Smooth muscle cell (in vitro differentiated cells): Measurements from ENCODE around the gene PCDHB10. TPM values are rescaled to one million over a fixed set of nuclear protein-coding genes. Genes with fewer than 3 reads are reported as not detected.
"Not testable (repeated sequence)": the region's sequence is repeated elsewhere in the genome, so short reads cannot be mapped to it uniquely, and the experiment has no call there.

Source experiments
- DNase-seq: peaks from one replicate; lab custom pipeline; 2025; ENCODE audit not compliant: unreplicated experiment; lab: John Stamatoyannopoulos, UW
- H2AFZ ChIP-seq: fragments of 200-600 bp; sonication (generic); 2 replicates; pipeline ENCODE4 v1.6.0; 2016; ENCODE audit warnings: antibody characterized with exemption, low read depth, mild to moderate bottlenecking
- H3F3A ChIP-seq: fragments of 200-600 bp; sonication (generic); 2 replicates; pipeline ENCODE4 v1.6.0; 2017; ENCODE audit warnings: antibody characterized with exemption, low read depth
- H3K27ac ChIP-seq: fragments of 200-600 bp; sonication (generic); 2 replicates; pipeline ENCODE4 v1.5.1; 2016; ENCODE audit warnings: low read depth, mild to moderate bottlenecking
- H3K27me3 ChIP-seq: fragments of 200-600 bp; sonication (generic); 2 replicates; pipeline ENCODE4 v1.6.1; 2016; ENCODE audit warnings: low read depth, mild to moderate bottlenecking
- H3K36me3 ChIP-seq: fragments of 200-600 bp; sonication (generic); 2 replicates; pipeline ENCODE4 v1.5.1; 2016; ENCODE audit warnings: low read depth
- H3K4me1 ChIP-seq: fragments of 200-600 bp; sonication (generic); 2 replicates; pipeline ENCODE4 v1.5.1; 2016; ENCODE audit warnings: low read depth
- H3K4me2 ChIP-seq: fragments of 200-600 bp; sonication (generic); 2 replicates; pipeline ENCODE4 v1.6.0; 2016; ENCODE audit warnings: mild to moderate bottlenecking
- H3K4me3 ChIP-seq: fragments of 200-600 bp; sonication (generic); 2 replicates; pipeline ENCODE4 v1.5.1; 2016; ENCODE audit warnings: mild to moderate bottlenecking
- H3K79me2 ChIP-seq: fragments of 200-600 bp; sonication (generic); 2 replicates; pipeline ENCODE4 v1.6.0; 2016; ENCODE audit warnings: low read depth, mild to moderate bottlenecking
- H3K9ac ChIP-seq: fragments of 200-600 bp; sonication (generic); 2 replicates; pipeline ENCODE4 v1.6.0; 2016; ENCODE audit warnings: low read depth
- H3K9me3 ChIP-seq: fragments of 200-600 bp; sonication (generic); replicated peaks from 2 replicates; pipeline ENCODE4 v1.5.1; 2016; ENCODE audit warnings: low read depth
- H4K20me1 ChIP-seq: fragments of 200-600 bp; sonication (generic); 2 replicates; pipeline ENCODE4 v1.6.0; 2016; ENCODE audit warnings: low read depth
- CTCF ChIP-seq: fragments of 200-600 bp; sonication (generic); IDR thresholded peaks from 2 replicates; pipeline ENCODE4 v1.5.1; 2017; ENCODE audit warnings: borderline replicate concordance, mild to moderate bottlenecking, antibody characterized with exemption; ENCODE audit not compliant: insufficient read depth, poor library complexity, severe bottlenecking
- WGBS: methylation state at CpG from one replicate; pipeline ENCODE4 v1.1.7; 2016; ENCODE audit warnings: low lambda C conversion rate; 5-methylcytosine and 5-hydroxymethylcytosine counted together
- polyA plus RNA-seq: library from polyadenylated mRNA; unstranded; fragments of >200 nt; fragmentation: Nextera tagmentation; extraction: Ambion mirVana; gene quantifications from 2 replicates; pipeline ENCODE4 v1.2.1, GENCODE V29; 2016
- total RNA-seq: library from RNA; depleted of rRNA; stranded (reverse); fragments of >200 nt; gene quantifications from 2 replicates; pipeline ENCODE4 v1.2.3, GENCODE V29; 2014

Gene PCDHB10
- total and polyA plus RNA-seq, 2 experiments from 2014 or later: 3.3 to 6.4 TPM

DNA sequence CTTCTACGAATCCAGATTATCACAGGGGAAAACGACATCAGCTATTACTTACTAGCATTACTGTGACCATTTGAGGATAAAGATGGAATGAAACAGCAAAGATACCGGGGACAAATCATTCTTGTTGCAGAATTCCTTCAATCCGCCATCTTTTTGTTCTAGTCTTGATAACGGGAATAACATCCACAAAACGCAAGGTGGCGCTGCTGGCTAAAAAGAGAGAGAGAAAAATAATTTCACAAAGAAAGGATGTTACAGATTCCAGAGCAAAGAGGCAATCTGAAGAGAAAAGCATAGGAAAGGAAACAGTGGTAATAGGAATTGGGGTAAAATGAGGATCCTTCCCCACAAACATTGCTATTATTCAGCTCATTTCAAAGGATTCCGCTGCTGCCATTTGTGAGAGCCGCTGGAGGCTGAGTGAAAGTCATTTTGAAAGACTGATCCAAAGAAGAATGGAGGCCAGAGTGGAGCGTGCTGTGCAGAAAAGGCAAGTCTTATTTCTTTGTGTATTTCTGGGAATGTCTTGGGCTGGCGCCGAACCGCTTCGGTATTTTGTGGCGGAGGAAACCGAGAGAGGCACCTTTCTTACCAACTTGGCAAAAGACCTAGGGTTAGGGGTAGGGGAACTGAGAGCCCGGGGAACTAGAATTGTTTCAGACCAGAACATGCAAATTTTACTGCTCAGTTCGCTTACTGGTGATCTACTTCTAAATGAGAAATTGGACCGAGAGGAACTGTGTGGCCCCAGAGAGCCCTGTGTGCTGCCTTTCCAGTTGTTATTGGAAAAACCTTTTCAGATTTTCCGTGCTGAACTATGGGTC, 19.6 kb upstream of the PCDHB10 start, which contains the start of gene PCDHB7:
Gene PCDHB7 (plus strand): TSS at position 264 of the 824 bp plus-strand sequence. CDS start 192 bp downstream, at position 456.
- H3K4me3 ChIP-seq: no peak within 1 kb of the TSS
- no peaks in the 10 kb centered on the region for H3K27me3 ChIP-seq
- H3K9ac ChIP-seq: no peak within 1 kb of the TSS
- H3K9me3 ChIP-seq: no peaks in the 10 kb centered on the region
- H3K36me3 ChIP-seq: no peaks in the 10 kb centered on the region
- H2AFZ ChIP-seq: no peak within 1 kb of the TSS
- no peak within 1 kb of the TSS for H3K27ac ChIP-seq
- no peaks in the 10 kb centered on the region for H4K20me1 ChIP-seq
- 73% methylated on average over 20 of the region's 20 CpGs for WGBS
- H3K4me1 ChIP-seq: no peaks in the 10 kb centered on the region
- DNase-seq: no peak
- H3F3A ChIP-seq: no peaks in the 10 kb centered on the region
- peak; percentile 18 for TF ChIP-seq CTCF
- no peaks in the 10 kb centered on the region for H3K79me2 ChIP-seq
- no peak within 1 kb of the TSS for H3K4me2 ChIP-seq

DNA sequence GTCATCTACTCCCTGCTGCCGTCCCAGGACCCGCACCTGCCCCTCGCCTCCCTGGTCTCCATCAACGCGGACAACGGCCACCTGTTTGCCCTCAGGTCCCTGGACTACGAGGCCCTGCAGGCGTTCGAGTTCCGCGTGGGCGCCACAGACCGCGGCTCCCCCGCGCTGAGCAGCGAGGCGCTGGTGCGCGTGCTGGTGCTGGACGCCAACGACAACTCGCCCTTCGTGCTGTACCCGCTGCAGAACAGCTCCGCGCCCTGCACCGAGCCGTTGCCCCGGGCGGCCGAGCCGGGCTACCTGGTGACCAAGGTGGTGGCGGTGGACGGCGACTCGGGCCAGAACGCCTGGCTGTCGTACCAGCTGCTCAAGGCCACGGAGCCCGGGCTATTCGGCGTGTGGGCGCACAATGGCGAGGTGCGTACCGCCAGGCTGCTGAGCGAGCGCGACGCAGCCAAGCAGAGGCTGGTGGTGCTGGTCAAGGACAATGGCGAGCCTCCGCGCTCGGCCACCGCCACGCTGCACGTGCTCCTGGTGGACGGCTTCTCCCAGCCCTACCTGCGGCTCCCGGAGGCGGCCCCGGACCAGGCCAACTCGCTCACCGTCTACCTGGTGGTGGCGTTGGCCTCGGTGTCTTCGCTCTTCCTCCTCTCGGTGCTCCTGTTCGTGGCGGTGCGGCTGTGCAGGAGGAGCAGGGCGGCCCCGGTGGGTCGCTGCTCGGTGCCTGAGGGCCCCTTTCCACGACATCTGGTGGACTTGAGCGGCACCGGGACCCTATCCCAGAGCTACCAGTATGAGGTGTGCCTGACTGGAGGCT, 17.7 kb upstream of the PCDHB10 start:
- not testable (repeated sequence) for H3K4me3 ChIP-seq, H3K9me3 ChIP-seq
- 95% methylated on average over 69 of the region's 79 CpGs for WGBS

GRCh38 chr5:141175933-141176332, 16.2 kb upstream of the PCDHB10 start:
- Histone ChIP-seq H2AFZ (no peak overlapping the region), H3K27ac (no peak overlapping the region), H3K4me3 (no peak overlapping the region), H3F3A (no peaks in the 10 kb centered on the region), H3K79me2 (no peaks in the 10 kb centered on the region), H3K9ac (no peak overlapping the region), H3K4me1 (no peaks in the 10 kb centered on the region), H3K9me3 (no peaks in the 10 kb centered on the region), H4K20me1 (no peaks in the 10 kb centered on the region), H3K36me3 (no peaks in the 10 kb centered on the region), H3K4me2 (no peak overlapping the region), H3K27me3 (no peaks in the 10 kb centered on the region)
- DNase-seq: no peak
- no peak for TF ChIP-seq CTCF
- WGBS: 95% methylated on average over 1 of the region's 1 CpG

More for the DNA sequence above, 17.7 kb upstream of the PCDHB10 start:
- not testable (repeated sequence) for H3F3A ChIP-seq, H3K9ac ChIP-seq, DNase-seq, H4K20me1 ChIP-seq, H3K4me2 ChIP-seq, H3K36me3 ChIP-seq, H3K4me1 ChIP-seq, H3K27ac ChIP-seq, H3K27me3 ChIP-seq, H2AFZ ChIP-seq, H3K79me2 ChIP-seq

DNA sequence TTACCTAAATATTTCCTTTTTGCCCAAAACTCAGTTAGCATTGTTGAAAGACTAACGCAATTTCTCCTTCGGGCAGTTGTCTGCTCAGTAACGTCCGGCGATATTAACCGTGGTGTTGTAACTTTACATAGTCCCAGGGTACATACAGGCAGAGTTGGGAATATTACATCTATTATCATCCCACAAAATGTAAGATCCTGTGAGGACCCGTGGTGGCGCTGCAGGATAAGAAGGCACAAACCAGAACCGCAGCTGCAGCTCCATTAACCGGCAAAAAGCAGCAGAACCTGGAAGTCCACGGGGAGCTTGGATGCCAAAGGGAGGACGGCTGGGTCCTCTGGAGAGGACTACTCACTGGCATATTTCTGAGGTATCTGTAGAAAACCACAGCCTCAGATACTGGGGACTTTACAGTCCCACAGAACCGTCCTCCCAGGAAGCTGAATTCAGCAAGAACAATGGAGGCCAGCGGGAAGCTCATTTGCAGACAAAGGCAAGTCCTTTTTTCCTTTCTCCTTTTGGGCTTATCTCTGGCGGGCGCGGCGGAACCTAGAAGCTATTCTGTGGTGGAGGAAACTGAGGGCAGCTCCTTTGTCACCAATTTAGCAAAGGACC, 14.5 kb upstream of the PCDHB10 start, which contains the start of gene PCDHB8:
Gene PCDHB8 (plus strand): TSS at position 214 of the 615 bp plus-strand sequence. CDS start 245 bp downstream, at position 459.
- H3K9me3 ChIP-seq, H3K4me3 ChIP-seq, H3K9ac ChIP-seq, H3K36me3 ChIP-seq, H3K79me2 ChIP-seq, H3F3A ChIP-seq, H3K4me1 ChIP-seq, DNase-seq, H4K20me1 ChIP-seq, H3K4me2 ChIP-seq, H3K27me3 ChIP-seq, H3K27ac ChIP-seq, H2AFZ ChIP-seq: not testable (repeated sequence)
- WGBS: 65% methylated on average over 18 of the region's 18 CpGs

- H3K36me3 ChIP-seq, H2AFZ ChIP-seq, H4K20me1 ChIP-seq, H3K79me2 ChIP-seq, H3K27me3 ChIP-seq, H3K4me2 ChIP-seq, H3K9me3 ChIP-seq, H3K4me1 ChIP-seq, H3F3A ChIP-seq, H3K27ac ChIP-seq, H3K9ac ChIP-seq, H3K4me3 ChIP-seq, DNase-seq: not testable (repeated sequence)
- WGBS: 97% methylated on average over 34 of the region's 39 CpGs
Observed at GRCh38 chr5:141179371-141179770, 12.8 kb upstream of the PCDHB10 start.

- H3K4me2 ChIP-seq, H3K27ac ChIP-seq, H4K20me1 ChIP-seq, H3F3A ChIP-seq, H3K9me3 ChIP-seq, DNase-seq, H3K4me3 ChIP-seq, H3K36me3 ChIP-seq, H3K27me3 ChIP-seq, H3K79me2 ChIP-seq, H3K4me1 ChIP-seq, H3K9ac ChIP-seq, H2AFZ ChIP-seq: not testable (repeated sequence)
- 94% methylated on average over 27 of the region's 32 CpGs for WGBS
Observed at GRCh38 chr5:141179876-141180275, 12.3 kb upstream of the PCDHB10 start.
